Activated CD4-positive, alpha-beta T cell treated with anti-CD3 and anti-CD28 coated beads, Interleukin-2, Interleukin-4, amounts not matched to agents 100 ng/mL and 50 ng/mL, durations not matched to agents 16 hours and 8 hours (primary cell): ENCODE measurements around the gene DBX2.
"Not testable (repeated sequence)": the region's sequence is repeated elsewhere in the genome, so short reads cannot be mapped to it uniquely, and the experiment has no call there.

Experiments used
- DNase-seq: peaks from one replicate; pipeline ENCODE4 v3.0.0-alpha.2; 2020; ENCODE audit warnings: low spot score

DBX2 gene

DNA sequence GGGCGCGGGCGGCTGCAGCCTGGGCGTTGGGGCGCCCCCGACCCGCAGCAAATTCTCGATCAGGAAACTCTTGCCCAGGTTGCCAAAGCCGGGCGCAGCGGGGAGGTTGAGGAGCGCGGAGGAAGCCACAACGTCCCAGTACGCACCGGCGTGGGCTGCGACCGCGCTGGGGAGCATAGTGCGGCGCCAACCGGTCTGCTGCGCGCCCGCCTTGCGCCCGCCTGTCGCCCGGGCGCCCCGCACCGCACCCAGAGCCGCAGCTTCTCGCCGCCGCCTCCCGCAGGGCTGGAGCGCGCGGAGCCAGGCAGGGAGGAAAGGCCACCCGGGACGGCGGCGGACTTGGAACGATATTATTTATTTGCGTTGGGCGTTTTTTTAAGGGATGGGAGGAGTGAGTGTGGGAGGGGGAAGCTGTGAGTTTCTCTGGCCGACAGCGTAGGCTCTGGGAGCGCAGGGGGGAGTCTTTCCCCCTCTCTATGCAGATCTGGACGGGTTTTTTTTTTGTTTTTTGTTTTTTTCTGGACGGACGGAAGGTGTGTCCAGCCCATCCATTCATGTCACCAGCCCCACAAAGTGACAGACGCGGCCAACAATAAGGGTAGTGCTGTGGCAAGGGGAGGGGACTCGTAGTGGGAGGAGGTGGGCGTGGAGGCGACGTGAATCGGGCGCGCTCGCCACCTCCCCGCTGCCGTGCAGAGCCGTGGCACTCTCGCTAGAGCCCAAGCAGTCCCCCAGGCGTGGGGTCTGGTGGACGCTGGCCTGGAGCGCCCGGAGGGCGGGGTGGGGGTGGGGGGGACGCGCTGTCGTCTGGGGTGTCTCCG is at the start of gene DBX2:
Gene DBX2 (minus strand): TSS at position 349 of the 821 bp plus-strand sequence. CDS start 172 bp downstream, at position 177.
- no peak for DNase-seq

- DNase-seq = no peak
Observed at GRCh38 chr12:45098766-45099165, 47.9 kb upstream of the DBX2 start.

DNA sequence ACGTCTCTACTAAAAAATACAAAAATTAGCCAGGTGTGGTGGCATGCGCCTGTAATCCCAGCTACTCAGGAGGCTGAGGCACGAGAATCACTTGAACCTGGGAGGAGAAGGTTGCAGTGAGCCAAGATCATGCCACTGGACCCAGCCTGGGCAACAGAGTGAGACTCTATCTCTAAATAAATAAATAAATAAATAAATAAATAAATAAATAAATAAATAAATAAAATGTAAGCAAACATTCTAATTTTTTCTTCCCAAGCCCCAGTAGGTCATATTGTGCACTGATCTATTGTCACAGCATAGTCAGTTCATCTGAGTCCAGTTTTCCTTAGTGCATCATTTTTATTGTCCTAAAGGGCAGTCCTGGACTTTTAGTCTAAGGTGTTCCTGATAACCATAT is 44.5 kb upstream of the DBX2 start:
- DNase-seq = not testable (repeated sequence)

DNA sequence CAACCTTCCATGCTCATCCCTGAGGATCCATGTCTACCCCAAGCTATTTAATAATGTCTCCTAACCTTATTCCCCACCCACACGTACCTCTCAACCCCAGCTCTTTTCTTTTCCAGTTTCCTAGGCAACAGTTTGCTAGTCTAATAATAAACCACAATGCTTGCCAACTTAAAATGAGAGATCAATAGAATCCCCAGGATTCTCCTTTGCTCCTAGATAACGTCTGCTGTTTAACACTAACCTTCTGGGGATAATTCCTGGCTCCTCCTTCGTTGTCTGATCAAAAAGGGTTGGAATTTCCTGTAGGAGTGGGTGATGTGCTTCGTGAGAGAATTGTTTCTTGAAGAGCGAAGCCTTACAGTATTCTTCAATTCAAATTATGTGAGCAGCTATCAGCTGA is 42.2 kb upstream of the DBX2 start:
- DNase-seq = no peak

DNA sequence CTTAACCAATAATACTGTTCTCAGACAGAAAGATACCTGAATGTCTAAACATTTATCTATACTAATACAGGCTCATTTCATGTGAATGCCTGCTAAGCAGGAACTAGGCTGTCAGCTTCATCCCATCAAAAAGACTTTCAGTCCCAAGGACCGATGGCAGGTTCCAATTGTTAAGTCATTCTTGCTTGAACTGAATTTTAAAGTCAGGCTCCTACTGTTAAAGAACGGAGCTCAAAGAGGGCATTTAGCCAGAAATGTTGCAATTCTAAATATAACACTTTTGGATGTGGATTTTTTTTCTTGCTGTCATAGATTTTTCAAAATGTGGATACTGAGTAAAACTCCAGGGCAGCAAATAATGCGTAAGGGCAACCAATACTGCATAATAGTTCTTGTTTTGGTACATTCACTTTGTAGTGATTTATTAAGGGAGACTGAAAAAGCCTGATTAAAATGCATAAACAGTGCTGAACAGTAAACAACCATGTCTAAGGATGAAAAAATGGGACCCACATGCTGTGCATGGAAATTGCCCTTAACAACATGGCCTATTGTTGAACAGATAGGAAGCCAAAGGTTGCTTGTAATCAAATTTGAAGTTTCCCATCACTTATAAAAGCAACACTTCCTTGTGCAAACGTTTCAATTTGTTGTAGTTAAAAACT is 38.6 kb upstream of the DBX2 start:
- no peak for DNase-seq

DNA sequence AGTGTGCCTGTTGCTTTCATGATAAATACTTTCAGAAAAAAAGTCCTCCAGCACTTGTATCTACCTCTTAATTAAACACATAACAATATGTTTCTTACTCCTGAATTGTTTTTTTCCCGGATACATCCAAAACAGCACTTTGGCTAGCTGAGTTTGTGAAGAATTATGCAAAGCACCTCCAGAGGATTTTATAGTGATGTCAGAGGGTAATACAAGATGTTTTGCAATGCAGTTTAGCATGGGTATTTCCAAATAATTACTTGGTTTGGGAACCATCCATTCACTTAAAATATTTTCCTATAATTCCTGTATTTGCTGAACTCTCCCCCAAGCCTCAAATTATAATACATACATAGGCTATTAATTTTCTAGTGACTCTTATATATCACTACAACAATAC is 37.7 kb upstream of the DBX2 start:
- DNase-seq = no peak

DNA sequence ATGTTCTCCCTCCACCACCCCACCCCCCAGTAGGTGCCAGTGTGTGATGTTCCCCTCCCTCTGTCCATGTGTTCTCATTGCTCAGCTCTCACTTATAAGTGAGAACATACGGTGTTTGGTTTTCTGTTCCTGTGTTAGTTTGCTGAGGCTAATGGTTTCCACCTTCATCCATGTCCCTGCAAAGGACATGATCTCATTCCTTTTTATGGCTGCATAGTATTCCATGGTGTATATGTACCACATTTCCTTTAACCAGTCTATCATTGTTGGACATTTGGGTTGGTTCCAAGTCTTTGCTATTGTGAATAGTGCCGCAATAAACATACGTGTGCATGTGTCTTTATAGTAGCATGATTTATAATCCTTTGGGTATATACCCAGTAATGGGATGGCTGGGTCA is 33.3 kb upstream of the DBX2 start:
- DNase-seq = not testable (repeated sequence)

DNA sequence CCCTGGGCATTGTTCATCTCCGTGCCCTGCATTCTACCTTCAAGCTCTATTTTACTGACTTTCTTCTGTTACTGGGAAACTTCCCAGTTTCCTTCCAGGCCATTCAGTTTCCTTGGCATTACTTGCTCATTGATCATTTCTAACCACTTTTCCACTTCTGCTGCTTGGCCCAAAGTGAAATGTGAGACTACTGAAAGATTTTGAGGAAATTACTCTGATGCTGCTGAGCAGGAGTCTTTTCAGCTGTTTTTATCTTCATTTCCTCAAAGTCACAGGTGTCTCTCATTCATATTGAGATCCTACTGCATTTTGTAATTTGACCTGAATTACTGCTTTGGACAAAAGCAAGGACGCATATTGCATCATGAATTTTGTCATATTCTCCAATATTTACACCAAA is 26.4 kb upstream of the DBX2 start:
- DNase-seq = no peak

GRCh38 chr12:45076417-45077026 is 25.6 kb upstream of the DBX2 start:
- DNase-seq = no peak

- DNase-seq = no peak
Observed at GRCh38 chr12:45075587-45076282, 24.8 kb upstream of the DBX2 start.

DNA sequence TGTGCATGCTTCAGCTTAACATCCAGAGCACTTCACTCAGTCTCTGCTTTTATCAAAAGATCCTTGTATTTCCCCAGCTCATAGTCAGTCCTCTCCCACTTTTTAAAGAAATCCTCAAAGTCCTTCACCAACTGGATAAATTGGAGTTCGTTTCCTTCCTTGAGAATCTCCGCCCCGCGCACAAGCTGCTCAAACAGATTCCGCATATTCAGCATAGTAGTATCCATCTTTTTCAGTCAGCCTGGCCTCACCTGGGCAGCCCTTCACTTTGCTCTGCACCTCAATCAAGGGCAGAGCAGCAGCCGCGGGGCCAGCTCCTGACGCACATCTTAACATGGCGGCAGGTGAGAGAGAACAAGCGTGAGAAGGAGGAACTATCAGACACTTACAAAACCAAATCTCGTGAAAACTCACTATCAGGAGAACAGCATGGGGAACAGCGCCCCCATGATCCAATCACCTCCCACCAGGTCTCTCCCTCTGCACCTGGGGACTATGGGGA is 14.3 kb upstream of the DBX2 start:
- DNase-seq = no peak

DNA sequence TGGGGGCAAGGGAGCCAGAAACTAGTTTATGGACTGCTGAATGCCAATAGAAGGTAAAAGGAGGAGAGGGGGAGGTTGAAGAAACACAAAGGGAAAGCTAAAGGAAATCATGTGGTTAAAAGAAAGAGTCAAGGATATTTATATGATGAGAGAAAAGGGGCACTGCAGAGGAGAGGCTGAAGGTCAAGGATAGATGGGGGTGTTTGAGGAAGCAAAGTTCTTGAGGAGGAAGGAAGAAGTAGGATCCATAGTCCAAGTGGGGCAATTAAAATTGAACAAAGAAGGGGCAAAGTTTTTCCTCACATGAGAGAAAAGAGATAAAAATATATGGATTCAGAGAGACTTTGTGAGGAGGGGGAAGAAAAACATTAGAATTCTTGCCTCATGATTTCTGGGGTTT is 10.1 kb upstream of the DBX2 start:
- DNase-seq = no peak

DNA sequence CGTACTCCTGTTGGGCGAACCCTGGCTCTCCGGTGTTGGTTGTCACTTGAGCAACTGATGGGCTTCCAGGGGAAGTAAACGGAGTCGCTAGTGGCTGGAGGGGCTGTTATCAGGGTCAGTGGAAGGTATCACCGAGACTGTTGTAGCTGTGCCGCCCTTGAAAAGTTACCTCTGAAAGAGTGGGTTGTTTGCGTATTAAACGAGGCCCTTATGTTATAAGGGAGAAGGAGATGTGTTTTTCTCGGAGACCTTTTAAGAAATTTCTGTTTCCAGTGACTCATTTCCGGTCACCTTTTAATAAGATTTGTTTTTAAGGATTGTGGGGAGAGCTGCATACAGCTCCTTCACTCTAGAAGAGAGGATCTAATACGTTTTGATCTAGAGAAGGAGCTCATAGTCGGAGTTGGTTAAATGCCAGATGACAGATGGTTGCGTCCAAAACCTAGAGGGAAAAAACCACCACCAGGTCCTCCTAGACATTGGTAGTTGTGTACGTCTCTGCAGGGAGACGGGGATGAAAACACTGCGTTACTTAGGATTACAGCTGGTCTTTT is 750 bp upstream of the DBX2 start:
- DNase-seq = no peak

GRCh38 chr12:45049912-45050750 is 768 bp downstream of the DBX2 start:
- DNase-seq = no peak

DNA sequence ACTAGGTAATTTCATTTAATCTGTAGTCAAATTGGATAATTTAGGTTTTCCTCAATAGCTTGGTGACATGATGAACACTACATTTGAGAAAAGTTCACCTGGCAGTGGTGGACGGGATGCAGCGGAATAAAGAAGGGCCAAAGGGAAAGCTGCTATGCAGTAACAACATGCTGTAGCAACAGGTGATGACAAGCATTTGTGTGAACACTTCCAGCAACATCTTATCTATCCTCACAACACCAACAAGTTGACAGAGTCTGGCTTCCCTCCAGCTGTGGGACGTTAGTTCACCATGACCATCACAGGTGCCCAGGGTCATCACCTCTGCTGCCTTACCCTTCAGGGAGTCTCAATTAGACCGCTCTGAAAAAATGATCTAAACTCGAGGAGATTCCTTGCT is 8.3 kb downstream of the DBX2 start:
- no peak for DNase-seq

DNA sequence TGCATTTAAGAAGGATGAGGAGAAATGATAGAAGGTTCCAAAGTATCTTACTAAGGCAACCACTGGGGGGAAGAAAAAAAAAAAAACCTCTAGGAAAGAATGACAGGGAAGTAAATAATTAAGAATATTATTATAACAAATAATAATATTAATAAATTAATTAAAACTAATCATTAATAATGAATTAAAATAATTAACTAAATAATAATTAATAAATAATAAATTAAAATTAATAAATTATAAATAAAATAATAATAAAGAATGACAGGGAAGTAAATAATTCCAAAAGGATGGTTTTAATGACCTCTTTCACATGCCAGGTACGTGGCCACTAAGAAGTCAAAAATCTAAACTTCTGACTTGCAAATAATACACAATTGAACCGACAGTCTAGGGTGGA is 9.9 kb downstream of the DBX2 start:
- DNase-seq = no peak

DNA sequence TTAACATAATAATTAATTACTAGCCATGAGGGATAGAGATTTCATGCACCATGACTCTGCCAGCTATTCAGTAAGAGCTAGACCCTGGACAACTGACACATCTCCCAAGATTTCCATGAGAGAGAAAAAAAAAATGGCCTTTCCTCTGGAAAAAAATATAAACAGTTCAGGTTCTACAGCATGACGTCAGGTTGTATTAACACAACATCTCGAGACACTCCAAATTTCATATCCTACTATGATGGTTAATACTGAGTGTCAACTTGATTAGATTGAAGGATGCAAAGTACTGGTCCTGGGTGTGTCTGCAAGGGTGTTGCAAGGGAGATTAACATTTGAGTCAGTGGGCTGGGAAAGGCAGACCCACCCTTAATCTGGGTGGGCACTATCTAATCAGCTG is 11.1 kb downstream of the DBX2 start:
- DNase-seq = no peak

DNA sequence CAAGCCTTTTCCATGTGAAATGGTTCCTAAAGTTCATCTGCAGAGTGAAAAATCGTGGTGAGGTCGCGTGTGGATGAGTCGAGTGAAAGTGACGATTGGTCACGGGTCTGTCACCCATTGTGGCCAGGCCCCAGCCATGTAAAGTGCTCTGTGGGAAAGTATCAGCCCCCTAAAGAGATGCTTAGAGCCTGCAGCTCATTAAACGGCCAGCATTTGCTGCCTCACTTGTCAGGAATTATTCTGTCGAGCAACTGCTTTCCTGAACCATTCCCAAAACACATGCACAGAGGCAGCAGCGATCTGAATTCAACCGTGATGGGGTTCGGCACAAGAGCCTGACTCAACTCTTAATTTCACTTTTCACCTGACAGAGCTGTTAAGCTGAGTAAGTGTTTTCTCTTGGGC is 16.0 kb downstream of the DBX2 start:
- DNase-seq = no peak

GRCh38 chr12:45017916-45018315 is 33.0 kb downstream of the DBX2 start:
- DNase-seq = no peak

DNA sequence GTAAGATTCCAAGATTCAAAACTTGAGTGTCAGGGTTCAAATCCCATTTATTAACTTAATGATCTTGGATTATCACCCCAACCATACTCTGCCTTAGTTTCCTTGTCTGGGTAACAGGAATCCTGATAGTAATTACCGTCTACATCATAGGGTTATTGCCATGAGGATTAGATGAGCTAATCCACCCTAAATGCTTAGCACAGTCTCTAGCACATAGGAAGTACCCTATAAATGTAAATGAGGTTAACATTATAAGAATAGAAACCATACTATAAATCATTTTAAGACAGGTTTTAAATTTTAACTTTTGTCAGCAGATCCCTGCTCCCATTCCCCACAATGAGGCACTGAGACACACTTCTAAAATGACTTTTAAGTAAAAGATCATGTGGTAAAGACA is 36.5 kb downstream of the DBX2 start:
- no peak for DNase-seq

DNA sequence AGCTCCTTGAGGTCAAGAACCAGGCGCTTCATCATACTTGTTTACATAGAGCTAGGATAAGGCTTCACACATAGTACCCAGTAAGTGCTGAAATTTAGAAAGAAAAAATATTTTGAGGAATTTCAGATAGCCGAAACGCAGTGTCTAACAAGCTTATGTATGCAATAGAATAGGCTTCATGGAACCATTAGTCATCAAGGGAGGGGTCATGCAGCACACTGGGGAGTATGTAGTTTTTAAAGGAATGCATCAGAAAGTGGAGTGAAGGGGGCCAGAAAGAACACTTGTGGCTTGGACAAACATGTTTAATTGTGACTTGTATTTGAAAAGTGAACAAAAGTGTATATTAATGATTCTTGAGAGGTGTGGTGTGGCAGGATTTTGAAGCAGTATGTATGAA is 38.1 kb downstream of the DBX2 start:
- DNase-seq = no peak
